K562 (cell line): ENCODE data around the gene SFTPA2. TPM values are rescaled to one million over a fixed set of nuclear protein-coding genes. Genes with fewer than 3 reads are reported as not detected.

Source experiments
- ATAC-seq: fragments of 200-7000 bp; cut with Tn5 transposase; 3 replicates; pipeline ENCODE4 v1.9.1; 2020; ENCODE audit warnings: moderate library complexity
- BruUV-seq: library from RNA; stranded (reverse); fragments of 400-500 nt; replicated peaks from 2 replicates; lab custom pipeline; 2021; lab: Mats Ljungman, UMichigan
- CTCF ChIA-PET: fragments of 300-600 bp; formaldehyde crosslinking; extraction: SDS; loops from one replicate; lab custom pipeline; 2021; ENCODE audit warnings: low intra/inter-chr PET ratio; lab: Yijun Ruan, JAX
- POLR2A ChIA-PET: fragments of 300-600, 350-650 bp; sonication (Branson Sonifier 250); formaldehyde crosslinking; extraction: SDS; loops from one replicate; lab custom pipeline; 2021; ENCODE audit warnings: antibody characterized with exemption, inconsistent platforms; lab: Yijun Ruan, JAX
- DNase-seq, 4 experiments: peaks; one replicate each; pipeline versions ENCODE4 v3.0.0 to v3.0.0-alpha.2; 2011 to 2018; ENCODE audit warnings: low spot score in 3 of 4, mixed read lengths in 3 of 4; ENCODE audit errors: extremely low read depth in 1 of 4
- FAIRE-seq: peaks from 2 replicates; lab custom pipeline; 2011; peaks lifted over from hg19 to GRCh38; lab: Jason Lieb, UNC
- H2AFZ ChIP-seq: 2 replicates; pipeline ENCODE4 v1.6.0; 2011; ENCODE audit warnings: low read depth, low read length, control low read depth, inconsistent platforms
- H3K27ac ChIP-seq: fragments of 200-600 bp; 3 replicates; pipeline ENCODE4 v1.8.0; 2011; ENCODE audit warnings: low read depth, mild to moderate bottlenecking, control low read depth, inconsistent platforms, low read length, moderate library complexity, mixed read lengths; ENCODE audit errors: extremely low read depth
- H3K27me3 ChIP-seq, 2 experiments: fragments of 300-600 bp in 1 of 2; 2 replicates in 1 of 2; 3 replicates in 1 of 2; pipeline versions ENCODE4 v1.6.0 to v1.8.0; 2011; ENCODE audit warnings: inconsistent platforms in 2 of 2, low read length in 2 of 2, mild to moderate bottlenecking in 1 of 2, mixed read lengths in 1 of 2, moderate library complexity in 1 of 2; ENCODE audit not compliant: control insufficient read depth in 2 of 2, insufficient read depth in 2 of 2
- H3K36me3 ChIP-seq: fragments of 300-600 bp; 3 replicates; pipeline ENCODE4 v1.8.0; 2011; ENCODE audit warnings: mild to moderate bottlenecking, low read length, inconsistent platforms; ENCODE audit not compliant: control insufficient read depth, insufficient read depth
- H3K4me1 ChIP-seq, 2 experiments: fragments of 200-600 bp in 1 of 2; replicated peaks in 1 of 2; 2 replicates in 1 of 2; 3 replicates in 1 of 2; pipeline versions ENCODE4 v1.5.1 to v1.8.0; 2011; ENCODE audit warnings: inconsistent platforms in 2 of 2, low read length in 2 of 2, mild to moderate bottlenecking in 1 of 2, mixed read lengths in 1 of 2, moderate library complexity in 1 of 2; ENCODE audit not compliant: control insufficient read depth in 2 of 2, insufficient read depth in 2 of 2
- H3K4me2 ChIP-seq: 2 replicates; pipeline ENCODE4 v1.6.1; 2011; ENCODE audit warnings: low read length, control low read depth, inconsistent platforms, mixed read lengths; ENCODE audit not compliant: insufficient read depth
- H3K4me3 ChIP-seq: fragments of 200-600 bp; sonication (generic), shearing (Covaris generic); 2 replicates; pipeline ENCODE4 v1.5.1; 2016; ENCODE audit warnings: control low read depth, inconsistent platforms
- H3K79me2 ChIP-seq: fragments of 200-600 bp; 3 replicates; pipeline ENCODE4 v1.8.0; 2011; ENCODE audit warnings: low read length, inconsistent platforms; ENCODE audit not compliant: control insufficient read depth, insufficient read depth
- H3K9ac ChIP-seq, 2 experiments: 2 replicates each; pipeline versions ENCODE4 v1.6.0 to v1.6.1; 2011; ENCODE audit warnings: low read depth in 2 of 2, low read length in 2 of 2, control low read depth in 1 of 2, inconsistent platforms in 1 of 2, mild to moderate bottlenecking in 1 of 2, mixed read lengths in 1 of 2; ENCODE audit not compliant: insufficient read depth in 1 of 2
- H3K9me1 ChIP-seq: one replicate; pipeline ENCODE4 v1.6.0; 2011; ENCODE audit warnings: inconsistent platforms, mild to moderate bottlenecking, low read length, moderate library complexity; ENCODE audit not compliant: control insufficient read depth, insufficient read depth
- H3K9me3 ChIP-seq: replicated peaks from 2 replicates; pipeline ENCODE4 v1.5.1; 2011; ENCODE audit warnings: low read depth, low read length, inconsistent platforms; ENCODE audit not compliant: control insufficient read depth, insufficient read depth
- H4K20me1 ChIP-seq: replicated peaks from 2 replicates; pipeline ENCODE4 v1.6.1; 2011; ENCODE audit warnings: low read length, inconsistent platforms, mixed read lengths; ENCODE audit not compliant: control insufficient read depth, insufficient read depth
- ADNP ChIP-seq: fragments of 200-800 bp; sonication (Bioruptor generic); IDR thresholded peaks from 2 replicates; pipeline ENCODE4 v1.6.1; 2016; ENCODE audit warnings: missing genetic modification characterization, missing compliant biosample characterization
- BMI1 ChIP-seq: fragments of 150-350 bp; IDR thresholded peaks from 2 replicates; pipeline ENCODE4 v1.6.1; 2014; ENCODE audit warnings: low read length
- DPF2 ChIP-seq: fragments of 450-650 bp; IDR thresholded peaks from 2 replicates; pipeline ENCODE4 v1.6.1; 2016
- GABPA ChIP-seq: fragments of 200-800 bp; sonication (Bioruptor generic); conservative IDR thresholded peaks from 2 replicates; pipeline ENCODE4 v1.6.1; 2016; ENCODE audit warnings: low read depth, missing genetic modification characterization, missing compliant biosample characterization
- GATAD2A ChIP-seq: fragments of 450-650 bp; IDR thresholded peaks from 2 replicates; pipeline ENCODE4 v1.6.1; 2017
- HNRNPL ChIP-seq: fragments of 200-400 bp; formaldehyde crosslinking; IDR thresholded peaks from 2 replicates; pipeline ENCODE4 v1.6.1; 2017; ENCODE audit warnings: low read depth, mild to moderate bottlenecking, low read length
- PKNOX1 ChIP-seq: fragments of 450-650 bp; IDR thresholded peaks from 2 replicates; pipeline ENCODE4 v1.6.1; 2016
- RAD21 ChIP-seq, 2 experiments: fragments of 250-450 bp in 1 of 2; fragments of 450-650 bp in 1 of 2; sonication (Bioruptor Pico) in 1 of 2; formaldehyde crosslinking in 1 of 2; IDR thresholded peaks in 1 of 2; conservative IDR thresholded peaks in 1 of 2; 2 replicates each; pipeline versions ENCODE4 v1.4.0 to v1.8.0; 2020 to 2022; ENCODE audit warnings: mild to moderate bottlenecking in 2 of 2, moderate library complexity in 1 of 2
- SMARCB1 ChIP-seq: IDR thresholded peaks from 2 replicates; pipeline ENCODE4 v1.6.1; 2011; ENCODE audit warnings: improper control_type of control experiment, low read depth; ENCODE audit not compliant: insufficient read length
- SUPT5H ChIP-seq: fragments of 450-650 bp; IDR thresholded peaks from 2 replicates; pipeline ENCODE4 v1.6.1; 2016
- TEAD1 ChIP-seq, 2 experiments: fragments of 450-650 bp in 1 of 2; sonication (generic) in 1 of 2; formaldehyde crosslinking; IDR thresholded peaks; 2 replicates each; pipeline versions ENCODE4 v1.4.0 to v1.8.0; 2020 to 2022; ENCODE audit warnings: mild to moderate bottlenecking in 2 of 2, missing genetic modification reagents in 1 of 2
- ZBTB7A ChIP-seq: IDR thresholded peaks from 2 replicates; pipeline ENCODE4 v1.6.1; 2011; ENCODE audit warnings: low read depth, mild to moderate bottlenecking, low read length, moderate library complexity, borderline replicate concordance; ENCODE audit not compliant: control insufficient read depth
- WGBS: fragments of 100-300 bp; shearing (Covaris generic); methylation state at CpG from one replicate; pipeline ENCODE4 v1.1.6; 2016; ENCODE audit warnings: low coverage, mixed read lengths; ENCODE audit not compliant: insufficient coverage; ENCODE audit errors: missing lambda C conversion rate; 5-methylcytosine and 5-hydroxymethylcytosine counted together
- in situ Hi-C: fragments of 300-500 bp; cut with MboI; formaldehyde crosslinking; loops from 4 replicates; pipeline ENCODE4 v1.15.0; 2018; ENCODE audit warnings: inconsistent platforms, mixed read lengths
- intact Hi-C: fragments of 100-400 bp; cut with micrococcal nuclease; formaldehyde crosslinking; loops from 2 replicates; pipeline ENCODE4 v1.14.2; 2022
- polyA plus RNA-seq, 8 experiments: library from polyadenylated mRNA; depleted of rRNA in 4 of 8; stranded (reverse) in 5 of 8; unstranded in 3 of 8; fragments of >200 nt; fragmentation: Nextera tagmentation in 2 of 8; fragmentation: Illumina TruSeq in 1 of 8; extraction: Ambion mirVana in 2 of 8; extraction: Trizol in 1 of 8; gene quantifications; 2 replicates each; pipeline versions ENCODE4 v1.2.1 to v1.2.3, GENCODE V29; 2011 to 2014; ENCODE audit warnings: inconsistent platforms in 1 of 8, missing spikeins in 1 of 8
- total RNA-seq, 7 experiments: library from RNA; depleted of rRNA in 6 of 7; stranded (reverse); fragments of >200 nt in 6 of 7; fragmentation: Illumina TruSeq in 2 of 7; extraction: Trizol in 2 of 7; gene quantifications; 2 replicates each; pipeline versions ENCODE4 v1.2.1 to v1.2.3, GENCODE V29; 2011 to 2021; ENCODE audit warnings: low replicate concordance in 1 of 7
- TF ChIP-seq, protein P1 (sequence below): fragments of 250-450 bp; sonication (Bioruptor Pico); IDR thresholded peaks from 2 replicates; pipeline ENCODE4 v1.8.0; 2021; ENCODE audit warnings: moderate library complexity, mild to moderate bottlenecking, inconsistent platforms

SFTPA2 gene
- total and polyA plus RNA-seq, 9 of the 15 experiments (the other 6 are each of a cell fraction or from before 2014, with no cell fraction given), result 4.1 TPM; not detected in 8

GRCh38 chr10:79555354-79556309, 4.6 kb downstream of the SFTPA2 start (continued):
- TF ChIP-seq ADNP, result no peak

DNA sequence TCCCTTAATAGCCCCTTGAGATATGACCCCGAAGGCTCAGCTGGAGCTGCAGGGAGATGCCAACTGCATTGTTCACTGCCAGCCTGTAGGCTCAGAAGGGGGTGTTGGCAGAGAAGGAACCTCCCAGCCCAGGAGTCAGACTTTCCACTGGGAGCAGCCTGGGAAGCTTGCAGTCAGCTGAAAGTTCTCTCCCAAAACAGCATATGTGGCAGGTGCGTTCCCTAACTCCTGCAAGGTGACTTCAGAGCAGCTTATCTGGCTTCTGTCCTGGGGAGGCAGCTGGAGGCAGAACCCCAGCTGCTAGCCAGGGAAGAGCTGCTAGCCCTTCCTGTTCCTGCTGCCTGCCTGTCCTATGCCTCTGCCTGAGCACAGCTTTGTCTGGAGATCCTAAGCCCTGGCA, 8.1 kb downstream of the SFTPA2 start:
- FAIRE-seq, result no peak
- in situ Hi-C loops (no loop called here), intact Hi-C loops (no loop called here)
- H3K27ac ChIP-seq, result no peak overlapping the region
- H4K20me1 ChIP-seq, result peaks cover 4% of the 10 kb centered on the region; the same call in 1 of the 2 replicates
- ChIA-PET POLR2A (interaction anchor here (0.6 kb wide), 1 partner anchor 1253 kb away, joined by 3 read pairs; no protein-coding TSS in a partner anchor), CTCF (interaction anchor here (1.0 kb wide), 1 partner anchor 10 kb away, joined by 4 read pairs; no protein-coding TSS in a partner anchor)
- no peaks in the 10 kb centered on the region for H3K79me2 ChIP-seq
- no peak overlapping the region for H3K4me3 ChIP-seq
- BruUV-seq, result no TSS peak
- H3K4me2 ChIP-seq, result no peak overlapping the region
- DNase-seq, result no peak
- no peaks in the 10 kb centered on the region for H3K9me1 ChIP-seq
- H3K27me3 ChIP-seq, result peaks cover 13 to 32% of the 10 kb centered on the region in 2 experiments
- H3K36me3 ChIP-seq, result no peaks in the 10 kb centered on the region
- H3K4me1 ChIP-seq, result no peaks in the 10 kb centered on the region
- no peaks in the 10 kb centered on the region for H3K9me3 ChIP-seq
- no peak overlapping the region for H2AFZ ChIP-seq
- ATAC-seq, result no peak
- no peak overlapping the region for H3K9ac ChIP-seq
- whole genome bisulfite sequencing, result 0% methylated on average over 2 of the region's 2 CpGs
- TF ChIP-seq SMARCB1, result no peak
- TF ChIP-seq RAD21 (CRISPR knock-in tag; conservative IDR thresholded peaks at IDR 0.05 in 1 of 2, IDR thresholded peaks at IDR 0.05 in 1 of 2), result no peak
- TF ChIP-seq TEAD1 (CRISPR knock-in tag; IDR thresholded peaks at IDR 0.05), result no peak
- no peak for TF ChIP-seq GATAD2A
- no peak for TF ChIP-seq ZBTB7A
- TF ChIP-seq DPF2, result no peak
- TF ChIP-seq, protein P1, sequence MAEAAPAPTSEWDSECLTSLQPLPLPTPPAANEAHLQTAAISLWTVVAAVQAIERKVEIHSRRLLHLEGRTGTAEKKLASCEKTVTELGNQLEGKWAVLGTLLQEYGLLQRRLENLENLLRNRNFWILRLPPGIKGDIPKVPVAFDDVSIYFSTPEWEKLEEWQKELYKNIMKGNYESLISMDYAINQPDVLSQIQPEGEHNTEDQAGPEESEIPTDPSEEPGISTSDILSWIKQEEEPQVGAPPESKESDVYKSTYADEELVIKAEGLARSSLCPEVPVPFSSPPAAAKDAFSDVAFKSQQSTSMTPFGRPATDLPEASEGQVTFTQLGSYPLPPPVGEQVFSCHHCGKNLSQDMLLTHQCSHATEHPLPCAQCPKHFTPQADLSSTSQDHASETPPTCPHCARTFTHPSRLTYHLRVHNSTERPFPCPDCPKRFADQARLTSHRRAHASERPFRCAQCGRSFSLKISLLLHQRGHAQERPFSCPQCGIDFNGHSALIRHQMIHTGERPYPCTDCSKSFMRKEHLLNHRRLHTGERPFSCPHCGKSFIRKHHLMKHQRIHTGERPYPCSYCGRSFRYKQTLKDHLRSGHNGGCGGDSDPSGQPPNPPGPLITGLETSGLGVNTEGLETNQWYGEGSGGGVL (CRISPR knock-in tag), result no peak
- TF ChIP-seq BMI1, result no peak
- TF ChIP-seq PKNOX1, result no peak
- no peak for TF ChIP-seq GABPA (tag)
- TF ChIP-seq SUPT5H, result no peak
- no peak for TF ChIP-seq HNRNPL
